ENCODE data around the gene NECAB2.
A peak's percentile ranks its signal among the peaks of the same experiment; 100 is the strongest.

The NECAB2 gene

DNA sequence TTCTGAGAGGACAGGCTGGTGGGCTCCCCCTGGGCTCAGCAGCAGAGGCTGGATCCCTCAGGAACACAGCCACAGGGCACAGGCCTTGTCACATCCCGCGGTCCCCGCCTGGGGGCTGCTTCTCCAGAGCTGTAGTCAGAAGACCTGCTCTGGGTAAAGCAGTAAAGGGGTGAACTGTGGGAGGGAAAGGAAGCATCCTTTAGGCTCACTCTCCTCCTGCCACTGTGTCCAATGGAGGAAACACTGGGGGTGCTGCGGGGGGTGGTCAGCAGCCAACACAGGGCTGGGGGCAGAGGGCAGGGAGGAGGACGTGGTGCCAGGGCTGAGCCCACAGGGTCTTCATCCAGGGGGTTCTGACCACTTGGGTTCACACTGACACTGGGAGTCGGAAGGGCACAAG lies 79.6 kb downstream of the NECAB2 start:
- no peak for DNase-seq

DNA sequence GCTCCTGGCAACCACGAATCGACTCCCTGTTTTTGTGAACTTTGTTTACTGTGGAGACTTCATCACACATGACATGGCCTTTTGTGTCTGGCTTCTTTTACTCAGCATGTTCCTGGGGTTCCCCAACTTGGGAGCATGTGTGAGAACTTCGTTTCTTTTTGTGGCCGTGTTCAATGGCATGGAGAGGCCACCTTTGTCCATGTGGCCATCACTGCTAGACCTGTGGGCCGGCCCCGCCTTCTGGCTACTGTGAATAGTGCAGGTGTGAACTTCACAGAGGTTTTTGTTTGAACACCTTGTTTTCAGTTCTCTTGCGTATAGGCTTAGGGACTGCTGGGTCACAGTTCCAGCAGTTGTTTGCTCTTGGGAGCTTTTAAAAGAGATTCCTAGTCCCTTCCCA lies 80.2 kb downstream of the NECAB2 start:
- peak; percentile 20 for DNase-seq

- no peak for DNase-seq
Measured at GRCh38 chr16:84048871-84049270, 80.8 kb downstream of the NECAB2 start.

DNA sequence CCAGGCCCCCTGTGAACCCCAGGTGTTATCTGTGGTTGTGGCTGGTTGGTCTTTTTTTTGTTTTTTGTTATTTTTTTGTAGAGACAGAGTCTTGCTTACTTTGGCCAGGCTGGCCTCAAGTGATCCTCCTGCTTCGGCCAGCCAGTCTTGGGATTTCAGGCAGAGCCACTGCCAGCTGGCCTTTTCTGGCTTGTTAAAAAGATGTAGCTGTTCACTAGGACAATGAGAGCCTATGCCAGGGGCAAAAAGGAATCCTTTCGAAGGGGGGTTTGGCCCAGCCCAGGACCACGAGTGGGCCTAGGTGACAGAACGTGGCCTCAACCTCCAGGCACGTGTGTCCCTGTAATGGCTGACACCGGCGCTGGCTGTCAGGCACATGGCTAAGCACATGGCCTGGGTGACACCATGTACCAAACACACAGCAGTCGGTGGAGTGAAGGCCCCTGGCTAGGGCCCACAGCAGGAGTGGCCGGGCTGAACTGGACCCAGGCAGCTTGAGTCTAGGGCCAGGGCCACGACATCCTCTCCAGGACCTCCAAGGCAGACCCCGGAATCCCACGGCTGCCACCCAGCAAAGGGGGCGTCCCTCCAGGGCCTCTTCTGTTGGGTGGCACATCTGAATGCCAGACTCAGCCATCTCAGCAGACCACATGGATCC lies 81.5 kb downstream of the NECAB2 start:
- DNase-seq: no peak

GRCh38 chr16:84050316-84050715 lies 82.3 kb downstream of the NECAB2 start:
- DNase-seq: no peak

GRCh38 chr16:84052071-84052622 lies 84.1 kb downstream of the NECAB2 start:
- DNase-seq: no peak
